Endothelial cell (in vitro differentiated cells): ENCODE data around the gene FTO. TPM values are rescaled to one million over a fixed set of nuclear protein-coding genes. Genes with fewer than 3 reads are reported as not detected.

Experiments
- DNase-seq: peaks from one replicate; pipeline ENCODE4 v3.0.0; 2021; ENCODE audit warnings: low spot score
- H3K27ac Mint-ChIP-seq: one replicate; pipeline ENCODE4 v1.8.0; 2021; ENCODE audit warnings: mixed read lengths, inconsistent platforms; ENCODE audit not compliant: unreplicated experiment
- H3K27me3 Mint-ChIP-seq: one replicate; pipeline ENCODE4 v1.8.0; 2021; ENCODE audit warnings: mild to moderate bottlenecking, moderate library complexity, mixed read lengths, inconsistent platforms; ENCODE audit not compliant: unreplicated experiment
- H3K36me3 Mint-ChIP-seq: one replicate; pipeline ENCODE4 v1.8.0; 2021; ENCODE audit warnings: mild to moderate bottlenecking, low read depth, mixed read lengths, inconsistent platforms; ENCODE audit not compliant: unreplicated experiment
- H3K4me1 Mint-ChIP-seq: one replicate; pipeline ENCODE4 v1.8.0; 2021; ENCODE audit warnings: mild to moderate bottlenecking, mixed read lengths, inconsistent platforms; ENCODE audit not compliant: unreplicated experiment
- H3K4me3 Mint-ChIP-seq: one replicate; pipeline ENCODE4 v1.8.0; 2021; ENCODE audit warnings: mild to moderate bottlenecking, mixed read lengths, inconsistent platforms; ENCODE audit not compliant: unreplicated experiment
- H3K9me3 Mint-ChIP-seq: one replicate; pipeline ENCODE4 v1.8.0; 2021; ENCODE audit warnings: mixed read lengths, inconsistent platforms; ENCODE audit not compliant: unreplicated experiment
- CTCF ChIP-seq: fragments of 200-600 bp; sonication (generic); IDR thresholded peaks from one replicate; pipeline ENCODE4 v1.5.0; 2021; ENCODE audit warnings: antibody characterized with exemption; ENCODE audit not compliant: unreplicated experiment
- total RNA-seq: library from RNA; stranded (reverse); fragmentation: NEBNext Ultra II Directional; extraction: Animal tissue kit (Norgen Biotek cat#: 25700); gene quantifications from one replicate; pipeline ENCODE4 v1.2.1, GENCODE V29; 2021; ENCODE audit not compliant: unreplicated experiment

FTO gene
- total RNA-seq, 1 donor from 2014 or later: 83.8 TPM

GRCh38 chr16:53740476-53740875 lies 36.5 kb downstream of the FTO start:
- peaks cover 16% of the 10 kb centered on the region for H3K4me1 Mint-ChIP-seq
- H3K4me3 Mint-ChIP-seq: no peak overlapping the region
- no peaks in the 10 kb centered on the region for H3K36me3 Mint-ChIP-seq
- DNase-seq: no peak
- no peak overlapping the region for H3K27ac Mint-ChIP-seq
- peaks cover 1% of the 10 kb centered on the region for H3K27me3 Mint-ChIP-seq
- no peak for TF ChIP-seq CTCF
- no peaks in the 10 kb centered on the region for H3K9me3 Mint-ChIP-seq

DNA sequence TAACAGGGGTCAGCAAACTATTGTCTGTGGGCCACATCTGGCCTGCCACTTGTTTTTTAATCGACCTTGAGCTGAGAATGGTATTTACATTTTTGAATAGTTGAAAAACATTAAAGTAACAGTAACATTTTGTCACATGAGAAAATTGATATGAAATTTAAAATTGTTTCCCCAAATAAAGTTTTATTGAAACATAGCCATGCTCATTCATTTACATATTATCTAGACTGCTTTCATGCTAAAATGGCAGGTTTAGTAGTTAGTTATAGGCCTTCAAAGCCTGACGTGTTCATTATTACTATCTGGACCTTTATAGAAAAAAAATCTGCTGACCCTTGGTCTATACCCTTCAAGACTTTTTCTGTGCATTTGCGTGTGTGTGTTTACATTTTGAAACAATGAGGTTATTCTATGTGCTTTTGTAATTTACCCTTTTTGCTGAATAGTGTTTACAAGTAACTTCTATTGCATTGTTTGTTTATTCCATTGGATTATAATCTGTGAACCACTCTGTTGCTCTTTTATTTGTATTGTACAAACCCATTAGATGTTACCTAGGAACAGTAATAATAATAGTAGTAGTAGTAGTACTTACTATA lies 37.1 kb downstream of the FTO start:
- Mint-ChIP-seq H3K9me3 (no peaks in the 10 kb centered on the region), H3K27me3 (peaks cover 1% of the 10 kb centered on the region), H3K4me1 (peaks cover 15% of the 10 kb centered on the region), H3K27ac (no peak overlapping the region), H3K4me3 (no peak overlapping the region), H3K36me3 (no peaks in the 10 kb centered on the region)
- TF ChIP-seq CTCF: no peak
- no peak for DNase-seq

DNA sequence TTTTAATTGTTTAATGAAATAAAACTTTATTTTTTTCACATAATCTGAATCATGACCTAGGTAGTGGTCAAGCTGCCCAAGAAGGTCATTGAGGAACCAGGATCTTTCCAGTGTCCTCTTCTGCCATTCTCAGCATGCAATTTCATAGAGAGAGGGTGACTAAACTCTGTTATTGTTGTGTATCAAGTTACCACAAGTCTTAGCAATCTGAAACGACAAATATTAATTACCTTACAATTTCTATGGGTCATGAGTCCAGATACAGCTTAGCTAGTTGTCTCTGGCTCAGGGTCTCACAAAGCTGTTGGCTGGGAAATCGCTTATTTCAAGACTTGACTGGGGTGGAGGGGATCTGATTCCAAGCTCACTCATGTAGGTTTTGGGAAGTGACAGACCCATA lies 37.6 kb downstream of the FTO start:
- TF ChIP-seq CTCF: no peak
- peaks cover 1% of the 10 kb centered on the region for H3K27me3 Mint-ChIP-seq
- no peak overlapping the region for H3K4me3 Mint-ChIP-seq
- no peaks in the 10 kb centered on the region for H3K9me3 Mint-ChIP-seq
- no peaks in the 10 kb centered on the region for H3K36me3 Mint-ChIP-seq
- DNase-seq: no peak
- no peak overlapping the region for H3K27ac Mint-ChIP-seq
- H3K4me1 Mint-ChIP-seq: peaks cover 15% of the 10 kb centered on the region

GRCh38 chr16:53743149-53743566 lies 39.2 kb downstream of the FTO start:
- peaks cover 15% of the 10 kb centered on the region for H3K4me1 Mint-ChIP-seq

More at GRCh38 chr16:53743149-53743566, 39.2 kb downstream of the FTO start:
- no peak overlapping the region for H3K27ac Mint-ChIP-seq
- H3K9me3 Mint-ChIP-seq: no peaks in the 10 kb centered on the region
- no peaks in the 10 kb centered on the region for H3K36me3 Mint-ChIP-seq
- TF ChIP-seq CTCF: peak; percentile 58
- peak; percentile 8 for DNase-seq
- no peak overlapping the region for H3K4me3 Mint-ChIP-seq
- H3K27me3 Mint-ChIP-seq: peaks cover 1% of the 10 kb centered on the region
